GM18858 (cell line): ENCODE data around the gene WIPF2.
"Not testable (repeated sequence)": the region's sequence is repeated elsewhere in the genome, so short reads cannot be mapped to it uniquely, and the experiment has no call there.

Experiments used
- ATAC-seq: cut with Tn5 transposase; IDR thresholded peaks from one replicate; pipeline ENCODE4 v1.9.1; 2021; ENCODE audit not compliant: unreplicated experiment

WIPF2 gene

DNA sequence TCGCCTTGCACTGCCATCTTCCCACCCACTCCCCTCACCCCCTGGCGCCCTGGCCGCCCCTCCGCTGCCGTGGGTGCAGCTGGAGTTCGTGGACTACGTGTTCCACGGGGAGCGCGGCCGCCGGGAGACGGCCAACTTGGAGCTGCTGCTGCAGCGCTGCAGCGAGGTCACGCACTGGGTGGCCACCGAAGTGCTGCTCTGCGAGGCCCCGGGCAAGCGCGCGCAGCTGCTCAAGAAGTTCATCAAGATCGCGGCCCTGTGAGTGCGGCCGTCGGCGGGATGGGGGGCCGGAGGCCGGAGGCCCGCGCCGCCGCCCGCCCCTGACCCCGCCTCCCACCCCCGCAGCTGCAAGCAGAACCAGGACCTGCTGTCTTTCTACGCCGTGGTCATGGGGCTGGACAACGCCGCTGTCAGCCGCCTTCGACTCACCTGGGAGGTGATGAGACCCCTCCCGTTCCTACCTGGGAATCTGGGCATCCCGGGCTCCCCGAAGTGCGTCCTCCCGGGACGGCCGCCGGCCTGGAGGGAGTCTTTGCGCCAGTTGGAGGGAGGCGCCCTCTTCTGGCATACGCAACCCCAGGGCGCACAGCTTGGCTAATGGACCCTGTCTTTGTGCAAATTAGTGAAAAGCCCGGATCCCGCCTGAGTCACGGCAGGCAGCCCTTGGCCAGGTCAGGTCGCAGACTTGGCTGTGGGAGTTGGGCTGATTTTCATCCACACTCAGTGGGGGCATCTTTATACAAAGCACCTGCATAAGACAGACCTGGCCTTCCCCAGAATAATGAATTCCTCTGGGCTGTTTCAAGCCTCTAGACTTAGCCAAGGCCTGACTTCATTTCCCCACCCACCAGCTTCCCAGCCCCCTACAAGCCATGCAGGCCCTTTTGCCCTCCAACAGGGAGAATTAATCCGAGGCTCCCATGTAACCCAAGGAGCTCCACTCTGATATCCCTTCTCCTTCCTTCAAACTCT is 27.6 kb upstream of the WIPF2 start:
- ATAC-seq: no peak

DNA sequence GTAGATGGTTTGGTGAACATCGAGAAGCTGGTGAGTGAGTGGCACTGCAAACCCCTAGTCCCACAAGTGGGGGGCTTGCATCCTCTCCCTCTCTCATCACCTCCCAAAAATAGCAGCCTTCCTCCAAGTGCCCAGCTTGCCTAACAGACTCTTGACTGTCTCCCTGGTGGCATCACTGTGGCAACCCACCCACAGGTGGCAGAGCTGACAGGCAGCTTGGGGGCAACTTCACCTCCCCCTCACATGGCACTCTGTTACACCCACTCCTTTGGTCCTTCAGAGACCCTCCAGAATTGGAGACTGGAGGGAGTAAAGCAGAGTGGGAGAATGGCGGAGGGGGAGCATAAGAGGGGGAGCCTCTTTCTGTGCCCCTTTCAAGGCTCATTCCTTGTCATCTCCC is 26.1 kb upstream of the WIPF2 start:
- ATAC-seq: no peak

DNA sequence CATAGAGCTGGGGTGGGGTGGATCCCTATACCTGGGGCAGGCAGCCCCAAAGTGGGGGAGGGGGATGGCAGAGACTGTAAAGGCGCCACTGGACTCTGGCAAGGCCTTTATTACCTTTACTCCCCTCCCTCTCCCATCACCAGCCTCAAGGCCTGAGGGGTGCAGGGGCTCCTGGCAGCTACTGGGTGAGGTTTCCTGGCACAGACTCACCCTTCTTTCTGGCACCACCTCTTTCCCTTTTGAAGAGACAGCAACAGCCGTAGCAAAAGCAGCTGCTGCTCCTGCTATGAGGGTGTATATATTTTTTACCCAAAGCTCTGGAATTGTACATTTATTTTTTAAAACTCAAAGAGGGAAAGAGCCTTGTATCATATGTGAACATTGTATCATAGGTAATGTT is 24.3 kb upstream of the WIPF2 start:
- ATAC-seq: no peak

DNA sequence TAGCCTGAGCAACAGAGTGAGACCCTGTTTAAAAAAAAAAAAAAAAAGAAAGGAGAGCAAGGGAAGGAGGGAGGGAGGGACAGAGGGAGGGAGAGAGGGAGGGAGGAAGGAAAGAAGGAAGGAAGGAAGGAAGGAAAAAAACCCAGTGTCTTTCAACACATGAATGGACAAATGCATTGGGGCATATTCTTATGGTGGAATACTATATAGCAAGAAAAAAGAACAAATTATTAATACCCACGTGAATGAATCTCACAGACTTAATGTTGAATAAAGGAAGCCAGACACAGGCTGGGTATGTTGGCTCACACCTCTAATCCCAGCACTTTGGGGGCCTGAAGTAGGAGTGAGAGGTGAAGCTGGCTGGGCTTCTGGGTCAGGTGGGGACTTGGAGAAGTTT is 21.6 kb upstream of the WIPF2 start:
- no peak for ATAC-seq

DNA sequence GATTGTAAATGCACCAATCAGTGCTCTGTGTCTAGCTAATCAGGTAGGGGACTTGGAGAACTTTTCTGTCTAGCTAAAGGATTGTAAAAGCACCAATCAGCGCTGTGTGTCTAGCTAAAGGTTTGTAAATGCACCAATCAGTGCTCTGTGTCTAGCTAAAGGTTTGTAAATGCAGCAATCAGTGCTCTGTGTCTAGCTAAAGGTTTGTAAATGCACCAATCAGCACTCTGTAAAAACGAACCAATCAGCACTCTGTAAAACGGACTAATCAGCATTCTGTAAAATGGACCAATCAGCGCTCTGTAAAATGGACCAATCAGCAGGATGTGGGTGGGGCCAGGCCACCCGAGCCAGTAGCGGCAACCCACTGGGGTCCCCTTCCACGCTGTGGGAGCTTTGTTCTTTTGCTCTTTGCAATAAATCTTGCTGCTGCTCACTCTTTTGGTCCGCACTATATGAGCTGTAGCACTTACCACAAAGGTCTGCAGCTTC is 21.1 kb upstream of the WIPF2 start:
- ATAC-seq: not testable (repeated sequence)

DNA sequence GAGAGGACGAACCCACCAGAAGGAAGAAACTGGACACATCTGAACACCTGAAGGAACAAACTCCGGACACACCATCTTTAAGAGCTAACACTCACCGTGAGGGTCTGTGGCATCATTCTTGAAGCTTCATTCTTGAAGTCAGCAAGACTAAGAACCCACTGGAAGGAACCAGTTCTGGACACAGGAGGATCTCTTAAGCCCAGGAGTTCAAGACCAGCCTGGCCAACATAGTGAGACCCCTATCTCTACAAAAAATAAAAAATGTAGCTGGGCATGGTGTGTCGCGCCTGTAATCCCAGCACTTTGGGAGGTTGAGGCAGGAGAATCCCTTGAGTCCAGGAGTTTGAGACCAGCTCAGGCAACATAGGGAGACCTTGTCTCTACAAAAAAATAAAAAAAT is 20.5 kb upstream of the WIPF2 start:
- ATAC-seq: no peak

DNA sequence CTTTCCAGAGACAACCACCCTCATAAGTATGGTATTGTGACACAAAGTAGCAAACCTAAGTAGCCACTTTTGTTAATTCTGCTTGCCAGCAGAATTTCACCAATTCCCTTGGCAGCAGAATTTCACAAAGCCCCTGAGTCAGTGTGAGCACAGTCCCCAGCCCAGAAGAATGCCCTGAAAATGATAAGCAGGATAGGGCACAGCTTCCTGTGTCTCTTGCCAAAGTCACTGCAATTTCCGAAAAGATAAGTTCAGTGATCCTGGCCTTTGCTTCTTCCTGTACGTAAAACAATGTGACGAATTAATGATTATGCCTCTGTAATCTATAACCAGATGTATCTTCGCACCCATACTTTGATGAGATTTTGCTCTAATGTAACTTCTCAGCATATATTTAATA is 16.0 kb upstream of the WIPF2 start:
- no peak for ATAC-seq

DNA sequence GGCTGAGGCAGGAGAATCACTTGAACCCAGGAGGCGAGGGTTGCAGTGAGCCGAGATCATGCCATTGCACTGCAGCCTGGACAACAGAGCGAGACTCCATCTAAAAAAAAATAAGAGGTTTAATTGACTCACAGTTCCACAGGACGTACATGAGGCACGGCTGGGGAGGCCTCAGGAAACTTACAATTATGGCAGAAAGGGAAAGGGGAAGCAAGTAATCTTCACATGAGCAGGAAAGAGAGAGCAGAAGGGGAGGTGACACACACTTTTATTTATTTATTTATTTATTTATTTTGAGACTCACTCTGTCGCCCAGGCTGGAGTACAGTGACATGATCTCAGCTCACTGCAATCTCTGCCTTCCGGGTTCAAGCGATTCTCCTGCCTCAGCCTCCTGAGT is 12.9 kb upstream of the WIPF2 start:
- not testable (repeated sequence) for ATAC-seq

DNA sequence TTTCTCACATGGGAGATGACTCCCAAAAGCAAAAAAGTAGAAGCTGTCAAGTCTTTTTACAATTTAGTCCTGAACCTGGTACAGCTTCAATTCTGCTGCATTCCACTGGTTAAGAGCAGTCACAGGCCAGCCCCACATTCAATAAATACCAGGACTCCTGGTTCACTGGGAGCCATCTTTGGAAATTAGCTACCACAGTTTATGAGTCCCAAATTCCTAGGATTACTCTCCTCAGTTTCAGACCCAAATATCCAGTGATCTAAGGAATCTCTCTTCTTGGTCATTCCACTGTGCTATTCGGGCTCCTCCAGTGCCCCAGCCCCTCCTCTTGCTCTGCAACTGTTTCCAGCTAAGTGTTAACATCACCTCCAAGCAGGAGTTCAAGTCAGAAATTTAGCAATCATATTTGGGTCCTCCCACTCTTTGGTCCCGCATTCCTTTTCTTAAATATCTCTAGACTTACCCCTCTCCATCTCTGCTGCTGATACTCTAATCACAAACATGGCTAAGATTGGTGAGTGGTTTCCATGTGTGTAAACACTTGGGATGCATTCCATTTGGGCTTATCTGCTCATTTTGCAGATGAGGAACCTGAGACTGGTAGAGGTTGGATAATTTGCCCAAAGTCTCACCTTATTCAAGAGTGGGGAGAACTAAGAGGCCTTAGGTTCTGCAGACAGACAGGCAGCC is 9.6 kb upstream of the WIPF2 start:
- ATAC-seq: no peak

DNA sequence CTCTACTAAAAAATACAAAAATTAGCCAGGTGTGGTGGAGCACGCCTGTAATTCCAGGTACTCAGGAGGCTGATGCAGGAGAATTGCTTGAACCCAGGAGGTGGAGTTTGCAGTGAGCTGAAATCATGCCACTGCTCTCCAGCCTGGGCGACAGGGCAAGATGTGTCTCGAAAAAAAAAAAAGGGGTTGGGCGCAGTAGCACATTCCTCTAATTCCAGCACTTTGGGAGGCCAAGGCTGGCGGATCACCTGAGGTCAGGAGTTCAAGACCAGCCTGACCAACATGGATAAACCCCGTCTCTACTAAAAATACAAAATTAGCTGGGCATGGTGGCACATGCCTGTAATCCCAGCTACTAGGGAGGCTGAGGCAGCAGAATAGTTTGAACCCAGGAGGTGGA is 5.2 kb upstream of the WIPF2 start:
- ATAC-seq: not testable (repeated sequence)

DNA sequence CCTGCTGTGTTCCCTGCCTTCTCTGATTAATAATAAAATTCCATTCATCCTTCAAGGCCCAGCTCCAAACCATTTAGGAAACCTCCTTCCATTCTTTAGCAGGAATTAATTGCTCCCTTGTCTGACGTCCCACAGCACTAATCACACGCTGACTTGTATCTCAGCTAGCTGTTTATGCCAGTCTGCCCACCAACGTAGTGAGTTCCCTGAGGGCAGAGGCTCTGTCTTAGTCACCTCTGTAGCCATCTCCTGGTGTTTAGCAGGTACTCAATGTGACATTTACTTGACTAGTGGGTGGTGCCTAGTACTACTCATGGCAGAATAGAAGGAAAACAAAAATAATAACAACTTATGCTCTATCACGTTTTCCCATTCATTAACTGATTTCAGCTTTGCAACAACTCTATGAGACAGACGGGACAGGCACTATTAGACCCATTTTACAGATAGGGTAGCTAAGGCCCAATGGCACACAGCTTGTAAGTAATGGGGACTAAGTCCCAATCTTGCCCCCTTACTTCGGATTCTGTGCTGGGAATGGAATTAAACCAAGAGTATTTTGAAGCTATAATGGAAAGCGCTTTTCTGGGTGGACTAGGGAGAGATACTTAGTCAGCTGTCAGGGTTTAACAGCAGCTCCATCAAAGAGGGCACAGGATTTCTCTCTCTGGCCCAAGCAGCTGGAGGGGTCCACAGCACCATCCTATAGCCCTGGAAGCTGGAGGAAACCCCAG is 931 bp upstream of the WIPF2 start:
- no peak for ATAC-seq

DNA sequence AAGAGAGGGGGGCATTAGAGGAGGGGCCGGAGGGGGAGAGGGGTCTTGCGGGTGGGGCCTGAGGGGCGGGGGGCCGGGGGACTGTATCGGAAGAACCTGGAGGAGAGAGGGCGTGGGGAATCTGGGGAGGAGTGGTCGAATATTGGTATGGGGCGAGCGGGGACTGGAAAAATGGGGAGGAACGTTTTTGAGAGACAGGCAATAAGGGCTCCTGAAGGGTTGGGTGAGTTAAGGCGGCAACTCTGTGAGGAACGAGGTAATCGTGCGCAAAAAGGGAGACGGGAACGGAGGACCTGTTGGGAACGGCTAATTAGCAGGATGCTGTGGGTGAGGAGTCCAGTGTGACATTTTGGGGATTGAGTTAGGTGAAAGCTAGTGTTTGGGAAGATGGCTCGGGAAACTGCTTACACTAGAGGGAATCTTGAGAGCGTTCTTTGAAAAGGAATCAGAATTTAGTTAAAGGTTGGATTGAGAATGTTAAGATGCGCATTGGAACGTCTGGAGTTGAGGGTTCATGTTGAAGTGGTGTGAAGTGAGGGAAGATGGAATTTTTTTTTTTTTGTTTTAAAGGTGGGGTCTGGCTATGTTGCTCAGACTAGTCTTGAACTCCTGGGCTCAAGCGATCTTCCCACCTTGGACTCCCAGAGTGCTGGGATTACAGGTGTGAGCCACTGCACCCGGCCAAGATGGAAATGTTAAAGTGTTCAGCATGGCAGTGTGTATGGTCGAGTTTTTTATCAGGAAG is 662 bp downstream of the WIPF2 start:
- no peak for ATAC-seq

DNA sequence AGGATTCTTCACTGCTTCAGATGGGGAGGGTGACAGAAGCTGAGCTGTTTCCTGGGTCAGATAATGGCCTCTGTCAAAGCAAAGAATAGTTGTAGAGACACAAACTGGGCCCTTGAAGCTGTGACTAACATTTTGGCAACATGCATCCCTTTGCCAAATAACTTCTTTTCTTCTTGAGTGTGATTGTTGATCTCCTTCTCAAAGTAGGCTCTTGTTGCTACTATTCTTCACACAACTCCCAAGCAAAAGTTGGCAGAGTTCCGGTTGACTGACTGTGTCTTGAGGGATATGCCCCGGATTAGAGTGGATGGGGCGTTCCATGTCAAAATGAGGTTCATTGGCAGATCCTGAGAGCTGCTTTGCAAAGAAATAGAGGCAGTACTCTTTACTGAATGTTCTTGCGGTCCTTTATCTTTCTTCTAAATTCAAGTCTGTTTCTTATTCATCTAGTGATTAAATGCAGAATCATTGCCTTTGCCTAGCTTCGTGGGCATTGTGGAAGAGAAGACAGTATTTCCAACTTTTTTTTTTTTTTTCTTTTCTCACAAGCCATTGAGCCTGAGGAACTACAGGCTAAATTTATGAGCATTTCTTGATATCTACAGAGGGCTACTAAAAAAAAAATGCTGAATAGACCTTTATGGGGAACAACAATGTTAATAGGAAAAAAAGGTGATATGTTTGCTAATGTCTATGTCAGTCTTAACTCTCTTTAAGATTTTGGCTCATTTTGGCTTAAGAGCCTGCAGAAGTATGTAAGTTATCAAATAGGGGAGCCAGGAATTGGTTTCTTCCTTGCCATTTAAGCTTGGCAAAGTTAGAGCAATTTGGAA is 5.8 kb downstream of the WIPF2 start:
- no peak for ATAC-seq

DNA sequence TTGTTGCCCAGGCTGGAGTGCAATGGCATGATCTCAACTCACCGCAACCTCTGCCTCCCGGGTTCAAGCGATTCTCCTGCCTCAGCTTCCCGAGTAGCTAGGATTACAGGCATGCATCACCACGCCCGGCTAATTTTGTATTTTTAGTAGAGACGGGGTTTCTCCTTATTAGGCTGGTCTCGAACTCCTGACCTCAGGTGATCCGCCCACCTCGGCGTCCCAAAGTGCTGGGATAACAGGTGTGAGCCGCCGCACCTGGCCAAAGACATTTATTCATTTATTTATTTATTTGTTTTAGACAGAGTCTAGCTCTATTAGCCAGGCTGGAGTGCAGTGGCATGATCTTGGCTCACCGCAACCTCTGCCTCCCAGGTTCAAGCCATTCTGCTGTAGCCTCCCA is 10.0 kb downstream of the WIPF2 start:
- not testable (repeated sequence) for ATAC-seq

DNA sequence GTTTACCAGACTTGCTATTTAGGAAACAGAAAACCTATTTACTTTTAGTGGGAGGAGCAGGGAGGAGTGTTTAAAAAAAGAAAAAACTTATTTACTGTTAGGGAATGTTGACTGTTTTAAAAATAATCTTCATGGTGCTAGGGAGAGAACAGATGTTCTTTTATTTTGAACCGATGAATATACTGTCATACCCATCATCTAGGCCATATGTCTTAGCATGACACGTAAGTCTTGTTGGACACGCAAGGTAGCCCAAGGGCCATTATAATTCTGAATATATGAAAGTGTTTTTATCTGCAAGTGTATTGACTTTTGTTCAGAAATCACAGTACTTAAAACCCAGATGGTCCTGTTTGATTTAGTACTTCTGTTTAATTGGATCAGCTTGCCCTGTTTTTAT is 11.6 kb downstream of the WIPF2 start:
- no peak for ATAC-seq

DNA sequence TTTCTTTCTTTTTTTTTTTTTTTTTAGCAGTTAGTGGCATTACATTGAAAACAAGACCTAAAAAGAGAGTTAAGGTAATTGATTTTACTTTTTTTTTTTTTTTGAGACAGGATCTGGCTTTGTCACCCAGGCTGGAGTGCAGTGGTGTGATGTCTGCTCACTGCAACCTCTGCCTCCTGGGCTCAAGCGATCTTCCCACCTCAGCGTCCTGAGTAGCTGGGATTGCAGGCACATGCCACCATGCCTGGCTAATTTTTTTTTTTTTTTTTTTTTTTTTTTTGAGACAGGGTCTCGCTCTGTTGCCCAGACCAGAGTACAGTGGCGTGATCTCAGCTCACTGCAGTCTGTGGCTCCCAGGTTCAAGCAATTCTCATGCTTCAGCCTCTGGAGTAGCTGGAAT is 12.8 kb downstream of the WIPF2 start:
- ATAC-seq: not testable (repeated sequence)

DNA sequence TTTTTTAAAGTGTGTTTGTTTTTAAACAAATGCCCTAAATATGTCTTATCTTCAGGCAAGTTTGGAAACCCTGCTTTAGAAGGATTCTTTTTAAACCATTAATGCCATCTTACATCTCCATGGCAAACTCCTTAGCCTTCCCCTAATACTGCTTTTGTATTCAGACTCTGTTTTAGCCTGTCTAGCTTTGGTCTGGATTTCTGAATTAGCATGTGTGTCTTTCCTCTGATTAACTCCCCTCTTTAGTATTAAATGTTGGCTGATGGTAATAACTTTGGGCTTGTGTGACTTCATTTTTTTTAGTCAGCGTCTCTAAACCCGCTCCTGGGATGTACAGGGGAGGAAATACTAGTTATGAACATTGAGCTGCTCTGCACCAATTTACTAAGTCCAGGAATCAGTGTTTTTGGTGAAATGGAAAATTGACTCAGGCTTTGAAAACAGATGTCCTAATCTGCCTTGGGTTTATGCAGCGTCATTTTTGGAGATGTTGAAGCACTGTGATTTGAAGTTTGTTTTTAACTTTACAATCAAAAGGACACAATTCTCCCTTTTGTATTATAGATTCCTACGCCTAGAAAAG is 22.2 kb downstream of the WIPF2 start:
- no peak for ATAC-seq

DNA sequence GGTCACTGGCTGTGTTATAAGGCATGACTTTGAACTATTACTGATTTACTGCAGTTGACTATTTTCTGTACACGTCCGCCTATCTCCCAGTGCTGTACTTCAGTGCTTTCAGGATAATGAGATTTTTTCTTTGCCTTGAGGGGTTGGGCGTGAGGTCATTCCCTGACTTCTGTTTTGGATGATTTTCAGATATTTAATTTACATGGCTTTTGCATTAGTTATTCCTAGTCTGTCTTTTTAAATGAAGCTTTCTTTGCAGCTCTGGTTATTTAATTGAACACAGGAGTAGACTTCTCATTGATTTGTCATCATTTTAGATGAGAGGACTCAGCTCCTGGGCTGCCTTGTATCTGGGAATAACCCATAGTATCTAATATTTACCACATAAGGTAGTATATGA is 23.7 kb downstream of the WIPF2 start:
- no peak for ATAC-seq

DNA sequence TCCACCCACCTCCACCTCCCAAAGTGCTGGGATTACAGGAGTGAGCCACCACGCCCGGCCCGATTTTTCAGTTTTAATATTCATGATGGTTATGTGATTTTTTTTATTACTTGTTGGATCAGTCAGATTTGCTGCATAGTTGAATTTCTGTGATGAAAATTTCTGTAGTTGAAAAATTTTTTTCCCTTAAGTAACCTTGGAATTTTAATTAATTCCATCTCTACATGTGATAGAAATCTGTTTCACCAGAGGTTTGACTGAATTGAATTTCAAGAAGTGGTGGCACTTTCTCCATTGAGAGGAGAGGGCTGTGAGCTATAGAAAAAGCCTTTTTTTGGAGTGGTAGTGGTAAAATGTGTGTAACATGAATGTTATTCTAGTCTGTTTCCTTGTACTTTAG is 24.7 kb downstream of the WIPF2 start:
- ATAC-seq: no peak

DNA sequence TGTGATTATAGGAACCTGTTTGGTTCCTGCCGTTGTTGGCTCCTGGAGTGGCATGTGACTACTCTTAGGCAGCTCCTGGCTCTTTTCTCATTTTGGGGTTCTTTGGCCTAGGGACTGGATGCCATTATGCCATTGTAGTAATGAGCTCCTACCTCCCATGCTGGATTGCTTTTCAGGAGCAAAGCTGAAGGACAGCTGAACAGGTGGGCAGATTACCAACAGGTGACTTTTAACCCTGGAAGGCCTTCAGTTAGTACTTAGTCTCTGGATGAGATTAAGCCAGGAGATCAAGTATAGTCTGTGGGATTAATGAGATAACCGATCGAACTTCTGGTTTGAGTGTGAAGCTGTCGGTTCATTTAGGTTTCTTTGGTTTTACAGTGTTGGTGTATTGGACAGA is 25.2 kb downstream of the WIPF2 start:
- no peak for ATAC-seq
